NCI-H1436 (cell line): ENCODE measurements around the gene YWHAB.

Source experiments
- DNase-seq: peaks from one replicate; lab custom pipeline; 2025; lab: John Stamatoyannopoulos, UW

Gene YWHAB

DNA sequence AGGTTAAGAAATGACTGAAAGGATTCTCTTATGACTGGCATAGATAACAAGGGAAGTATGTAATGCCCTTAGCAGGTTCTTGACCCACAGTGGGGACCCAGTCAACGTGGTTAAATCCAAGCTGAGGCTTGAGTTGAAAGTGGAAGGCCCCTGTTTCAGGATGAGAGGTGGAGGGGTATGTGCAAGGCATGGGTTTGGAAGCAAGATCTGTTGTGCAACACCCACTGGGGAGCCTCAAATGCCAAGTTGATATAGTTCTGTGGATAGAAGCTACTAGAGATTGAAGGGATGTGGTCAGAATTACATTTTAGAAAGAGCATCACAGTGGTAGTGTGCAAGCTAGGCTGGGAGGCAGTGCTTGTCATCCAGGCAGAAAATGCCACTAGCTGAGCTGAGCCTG, 29.4 kb downstream of the YWHAB start:
- DNase-seq: no peak

DNA sequence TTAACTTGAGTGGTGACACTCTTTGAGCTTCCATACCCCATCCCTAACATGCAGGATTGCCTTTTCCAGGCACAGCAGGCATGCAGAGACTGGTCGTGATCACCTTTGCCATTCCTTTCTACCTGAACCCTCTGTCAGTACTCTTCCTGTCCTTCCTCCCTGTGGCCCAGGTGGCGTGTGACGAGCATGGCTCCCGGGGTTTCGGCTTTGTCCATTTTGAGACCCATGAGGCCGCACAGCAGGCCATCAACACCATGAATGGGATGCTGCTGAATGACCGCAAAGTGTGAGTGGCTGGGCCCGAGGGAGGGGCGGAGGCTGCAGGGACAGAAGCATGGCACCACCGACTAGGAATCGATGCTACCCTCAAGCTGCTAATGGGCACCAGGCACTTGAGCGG, 31.1 kb downstream of the YWHAB start:
- DNase-seq: no peak

DNA sequence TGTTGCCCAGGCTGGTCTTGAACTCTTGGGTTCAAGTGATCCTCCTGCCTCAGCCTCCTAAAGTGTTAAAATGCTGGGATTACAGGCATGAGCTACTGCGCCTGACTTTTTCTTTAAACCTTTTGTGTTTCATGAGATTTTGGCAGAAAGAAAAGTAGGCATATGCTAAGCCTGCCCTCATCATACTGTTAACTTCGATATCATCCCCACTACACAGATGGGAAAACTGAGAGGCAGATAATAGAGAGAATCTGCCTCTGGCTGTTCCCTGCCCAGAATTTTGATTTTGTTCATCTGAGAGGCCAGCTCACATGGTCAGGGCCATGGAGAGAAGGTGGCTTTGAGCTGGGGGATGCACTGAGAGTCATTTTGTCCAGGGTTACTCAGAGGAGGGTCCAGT, 31.9 kb downstream of the YWHAB start:
- no peak for DNase-seq

DNA sequence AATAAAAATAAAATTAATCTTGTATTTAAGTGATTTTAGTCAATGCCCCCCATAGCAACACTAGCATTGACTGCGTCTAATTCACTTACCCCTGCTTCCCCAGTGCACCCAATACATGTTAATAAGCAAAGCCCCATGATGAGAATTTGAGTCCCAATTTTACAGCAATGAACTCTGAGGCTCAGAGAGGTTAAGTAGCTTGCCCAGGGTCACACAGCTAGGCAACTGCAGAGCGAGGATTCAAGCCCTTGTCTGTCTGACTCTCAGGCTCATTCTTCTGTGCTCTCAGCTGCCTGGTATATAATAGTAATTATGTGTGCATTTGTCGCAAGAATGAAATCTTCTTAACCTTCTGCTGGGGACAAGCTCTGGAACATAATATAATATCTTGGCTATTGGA, 32.8 kb downstream of the YWHAB start:
- no peak for DNase-seq

DNA sequence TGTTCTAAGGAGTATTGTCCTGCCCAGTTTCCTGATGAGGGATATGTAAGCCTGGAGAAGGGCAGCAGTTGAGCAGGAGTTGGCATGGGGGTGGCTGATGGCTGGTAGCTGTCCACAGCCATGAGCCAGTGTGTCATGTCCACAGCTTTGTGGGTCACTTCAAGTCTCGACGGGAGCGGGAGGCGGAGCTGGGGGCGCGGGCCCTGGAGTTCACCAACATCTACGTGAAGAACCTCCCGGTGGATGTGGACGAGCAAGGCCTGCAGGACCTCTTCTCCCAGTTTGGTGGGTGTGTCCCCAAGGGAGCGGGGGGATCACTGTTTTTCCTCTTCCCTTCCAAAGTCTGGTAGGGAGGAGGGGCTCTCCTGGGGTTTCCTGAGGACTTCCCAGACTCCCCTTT, 33.3 kb downstream of the YWHAB start:
- DNase-seq: no peak

DNA sequence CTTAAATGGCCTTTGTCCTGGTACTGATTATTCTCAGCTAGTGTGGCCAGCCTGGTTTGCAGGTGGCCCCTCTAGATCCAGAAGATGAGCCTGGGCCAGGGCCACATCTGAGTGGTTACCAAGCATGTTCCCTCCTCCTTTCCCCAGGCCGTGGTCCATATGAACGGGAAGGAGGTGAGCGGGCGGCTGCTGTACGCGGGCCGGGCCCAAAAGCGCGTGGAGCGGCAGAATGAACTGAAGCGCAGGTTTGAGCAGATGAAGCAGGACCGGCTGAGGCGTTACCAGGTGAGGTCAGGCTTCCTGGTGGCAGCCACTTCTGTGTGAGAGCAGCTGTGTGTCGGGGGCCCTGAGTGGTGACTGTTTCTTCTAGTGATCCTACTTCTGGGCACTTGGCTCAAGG, 35.9 kb downstream of the YWHAB start:
- DNase-seq: no peak

DNA sequence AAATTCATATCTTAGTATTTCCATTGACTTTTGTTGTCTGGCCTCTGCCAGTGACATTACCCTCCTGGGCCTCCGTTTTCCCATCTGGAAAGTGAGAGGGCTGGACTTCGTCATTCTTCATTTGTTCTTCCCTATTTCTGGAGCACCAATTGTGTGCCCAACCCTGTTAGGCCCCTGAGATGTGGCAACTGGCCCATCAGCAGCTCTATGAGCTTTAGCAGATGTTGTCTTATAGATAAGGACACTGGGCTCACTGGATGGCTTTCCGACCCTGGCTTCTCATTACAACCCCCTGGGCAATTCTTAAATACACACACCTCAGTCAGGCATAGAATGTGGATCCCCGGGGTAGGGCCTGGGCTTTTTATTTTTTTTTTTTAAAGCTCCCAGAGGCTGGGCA, 39.0 kb downstream of the YWHAB start:
- DNase-seq: no peak

DNA sequence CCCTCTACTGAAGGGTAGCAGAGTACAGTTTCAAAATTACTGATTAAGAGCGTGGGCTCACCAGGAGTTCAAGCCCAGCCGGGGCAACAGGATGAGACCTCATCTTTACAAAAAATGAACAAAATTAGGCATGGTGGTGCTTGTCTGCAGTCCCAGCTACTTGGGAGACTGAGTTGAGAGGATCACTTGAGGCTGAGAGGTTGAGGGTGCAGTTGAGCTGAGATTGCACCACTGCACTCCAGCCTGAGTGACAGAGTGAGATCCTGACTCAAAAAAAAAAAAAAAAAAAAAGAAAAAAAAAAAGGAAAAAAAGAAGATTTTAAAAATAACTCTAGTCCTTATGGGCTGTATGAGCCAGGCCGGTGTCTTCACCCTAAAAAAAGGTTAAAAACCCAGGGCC, 43.1 kb downstream of the YWHAB start:
- no peak for DNase-seq

DNA sequence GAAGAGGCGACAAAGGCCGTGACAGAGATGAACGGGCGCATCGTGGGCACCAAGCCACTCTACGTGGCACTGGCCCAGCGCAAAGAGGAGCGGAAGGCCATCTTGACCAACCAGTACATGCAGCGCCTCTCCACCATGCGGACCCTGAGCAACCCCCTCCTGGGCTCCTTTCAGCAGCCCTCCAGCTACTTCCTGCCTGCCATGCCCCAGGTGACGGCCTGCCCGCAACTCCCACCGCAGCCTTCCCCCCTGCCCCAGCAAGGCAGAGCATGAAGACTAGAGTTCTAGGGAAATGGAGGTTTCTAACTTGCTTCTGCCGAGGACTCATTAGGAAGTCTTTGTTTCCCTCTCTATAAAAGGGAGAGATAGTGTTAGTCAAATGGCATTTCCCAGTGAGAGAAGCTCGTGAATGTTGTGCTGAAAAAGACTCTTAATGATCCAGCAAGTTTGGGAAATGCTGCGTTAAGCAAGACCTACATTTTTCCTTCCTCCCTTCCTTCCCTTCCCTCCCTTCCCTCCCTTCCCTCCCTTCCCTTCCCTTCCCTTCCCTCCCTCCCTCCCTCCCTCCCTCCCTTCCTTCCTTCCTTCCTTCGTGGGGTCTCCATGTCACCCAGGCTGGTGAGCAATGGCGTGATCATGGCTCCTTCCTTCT, 45.1 kb downstream of the YWHAB start:
- DNase-seq: no peak

DNA sequence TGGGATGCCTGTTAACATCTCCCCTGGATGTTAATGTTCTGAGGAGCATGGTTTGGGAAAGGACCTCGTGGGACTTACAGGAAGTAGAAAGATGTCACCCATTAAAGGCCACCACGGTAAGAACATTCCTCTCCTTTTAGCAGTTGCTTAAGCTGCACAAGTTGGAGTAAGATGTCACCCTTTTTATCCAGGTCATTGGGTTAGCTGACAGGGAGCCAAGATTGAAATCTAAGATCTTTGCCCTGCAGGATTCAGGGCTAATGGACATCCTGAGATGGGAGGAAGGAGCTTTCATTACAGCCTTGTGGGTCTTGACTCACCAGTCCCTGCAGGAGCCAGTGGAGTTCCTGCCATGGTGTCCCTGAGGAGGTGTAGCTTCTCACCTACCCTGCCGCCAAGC, 46.4 kb downstream of the YWHAB start:
- no peak for DNase-seq

DNA sequence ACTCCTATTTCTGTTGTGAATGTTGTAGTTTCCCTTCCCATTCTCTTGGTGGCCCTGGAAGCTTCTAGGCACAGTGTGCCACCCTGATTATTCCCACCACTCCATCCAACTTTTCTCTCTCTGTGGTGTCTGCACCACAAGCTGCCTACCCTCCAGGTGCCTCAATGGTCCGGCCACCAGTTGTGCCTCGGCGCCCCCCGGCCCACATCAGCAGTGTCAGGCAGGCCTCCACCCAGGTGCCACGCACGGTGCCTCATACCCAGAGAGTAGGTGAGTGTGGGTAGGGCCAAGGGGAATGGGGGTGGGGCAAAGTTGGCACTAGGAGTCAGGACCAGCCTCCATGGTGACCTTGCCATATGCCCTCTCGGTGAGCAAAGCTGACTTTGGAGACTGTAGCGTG, 47.4 kb downstream of the YWHAB start:
- DNase-seq: no peak

DNA sequence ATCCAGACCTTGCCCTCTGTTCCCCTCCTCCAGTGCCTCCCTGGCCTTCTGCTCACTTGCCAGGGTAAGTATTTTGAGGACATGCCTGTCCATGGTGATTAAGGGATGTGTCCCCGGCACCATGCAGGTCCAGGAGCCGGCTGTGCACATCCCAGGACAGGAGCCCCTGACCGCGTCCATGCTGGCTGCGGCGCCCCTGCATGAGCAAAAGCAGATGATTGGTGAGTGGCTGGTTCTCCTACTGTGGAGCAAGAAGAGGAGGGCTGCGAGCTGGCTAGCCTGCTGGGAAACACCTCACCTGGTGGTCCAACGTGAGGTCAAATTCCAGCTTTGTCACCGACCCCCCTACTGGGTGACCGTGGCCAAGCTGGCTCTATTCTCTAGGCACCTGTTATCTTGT, 51.0 kb downstream of the YWHAB start:
- no peak for DNase-seq

DNA sequence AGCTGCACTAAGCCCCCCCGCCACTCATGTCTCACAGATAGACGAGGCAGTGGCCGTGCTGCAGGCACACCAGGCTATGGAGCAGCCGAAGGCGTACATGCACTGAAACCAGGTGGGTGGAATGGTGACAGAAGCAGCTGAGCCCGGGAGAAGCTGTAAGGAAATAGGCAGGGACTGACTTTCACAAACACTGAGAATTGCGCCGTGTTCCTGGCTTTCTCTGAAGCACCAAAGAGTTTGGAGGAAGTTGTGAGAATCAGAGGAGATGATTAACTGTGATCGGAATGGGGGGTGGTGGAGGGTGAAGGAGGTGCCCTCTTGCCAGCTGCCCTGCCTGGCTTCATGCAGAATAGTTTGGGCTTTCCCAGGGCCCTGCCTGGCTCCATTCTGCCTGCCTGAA, 53.1 kb downstream of the YWHAB start:
- DNase-seq: no peak

DNA sequence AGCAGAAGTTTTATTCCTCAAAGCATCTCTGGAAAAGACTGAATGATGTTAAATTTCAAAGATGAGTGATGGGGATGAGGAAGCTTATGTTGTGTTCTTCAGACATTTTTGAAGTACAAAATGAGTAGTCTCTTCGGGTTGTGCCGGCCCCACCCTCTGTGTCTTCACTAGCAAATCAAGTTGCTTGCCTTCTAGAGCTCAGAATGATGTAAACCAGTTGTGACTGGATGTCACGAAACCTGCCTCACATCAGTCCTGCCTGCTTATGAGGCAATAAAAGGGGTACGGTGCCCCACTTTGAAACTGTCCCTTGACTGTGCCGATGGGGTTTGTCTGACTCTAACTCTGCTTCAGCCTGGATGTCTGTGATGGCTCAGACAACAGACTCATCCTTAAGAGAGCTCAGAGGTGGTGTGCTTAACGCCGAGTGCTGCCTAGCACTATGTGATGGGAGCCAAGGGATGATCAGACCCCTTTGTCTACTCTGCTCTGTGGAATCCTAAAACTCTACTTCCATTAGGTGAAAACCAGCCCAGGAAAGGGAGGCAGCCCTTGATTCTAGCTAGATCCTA, 55.7 kb downstream of the YWHAB start:
- no peak for DNase-seq

DNA sequence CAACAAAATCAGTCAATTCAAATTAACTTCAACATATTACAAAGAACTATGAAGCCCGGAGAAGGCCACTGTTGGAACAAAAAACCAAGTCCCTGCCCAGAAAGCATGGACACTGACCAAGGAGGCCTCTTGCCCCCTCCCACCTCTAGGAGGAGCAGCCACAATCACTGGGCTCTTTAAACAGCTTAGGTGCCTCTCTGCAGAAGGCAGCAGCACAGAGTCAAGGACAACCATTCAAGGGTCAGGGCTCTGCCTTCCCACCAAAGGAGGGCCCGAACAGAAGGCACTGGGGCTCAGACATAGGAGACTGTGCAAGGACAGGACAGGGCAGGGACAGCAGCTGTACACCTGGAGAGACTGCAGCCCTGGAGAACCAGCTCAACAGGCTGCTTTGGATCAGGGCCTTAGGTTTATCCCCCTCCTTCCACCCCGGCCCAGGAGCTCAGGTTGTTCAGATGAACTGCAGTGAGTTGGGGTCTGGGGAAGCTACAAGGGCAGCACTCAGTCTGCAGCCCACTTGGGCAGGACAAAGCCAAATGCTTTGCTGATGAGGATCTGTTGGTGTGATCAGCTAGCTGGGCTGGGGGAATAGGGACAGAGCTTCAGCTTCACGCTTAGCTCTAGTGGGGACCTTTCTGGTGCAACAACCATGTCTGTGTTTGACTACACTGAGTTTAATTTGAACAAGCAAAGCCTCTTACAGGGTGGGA, 56.9 kb downstream of the YWHAB start:
- DNase-seq: no peak

DNA sequence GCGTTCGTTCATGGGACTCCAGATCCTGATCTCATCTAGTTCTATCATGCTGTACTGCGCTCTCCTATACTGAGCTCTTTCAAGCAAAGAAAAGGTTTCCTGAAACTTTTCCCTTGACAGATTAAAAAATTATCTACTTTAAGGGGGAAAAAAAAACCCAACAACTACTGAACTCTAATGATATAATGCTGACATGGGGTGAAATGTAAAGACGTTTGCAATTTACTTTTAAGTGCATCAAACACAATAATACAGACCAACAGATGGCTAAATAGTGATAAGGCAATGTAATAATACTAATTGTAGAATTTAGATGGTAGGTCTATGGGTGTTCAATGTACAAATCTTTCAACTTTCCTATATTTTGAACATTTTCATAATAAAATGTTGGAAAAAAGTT, 58.3 kb downstream of the YWHAB start:
- no peak for DNase-seq

DNA sequence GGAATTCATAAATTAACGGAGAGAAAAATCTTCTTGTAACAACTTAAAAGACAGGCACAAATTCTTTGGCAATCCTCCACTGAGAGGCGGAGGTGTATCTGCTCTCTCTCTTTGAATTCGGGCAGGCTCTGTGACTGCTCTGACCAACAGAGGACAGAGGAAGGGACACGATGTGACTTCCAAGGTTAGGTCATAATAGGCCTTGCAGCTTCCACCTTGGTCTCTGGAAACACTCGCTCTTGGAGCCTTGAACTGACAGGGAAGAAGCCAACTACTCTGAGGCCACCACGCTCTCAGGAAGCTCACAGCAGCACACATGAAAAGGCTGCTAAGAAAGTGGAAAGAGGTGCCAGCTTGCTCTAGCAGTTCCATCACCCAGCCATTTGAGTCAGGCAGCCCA, 59.8 kb downstream of the YWHAB start:
- DNase-seq: no peak

DNA sequence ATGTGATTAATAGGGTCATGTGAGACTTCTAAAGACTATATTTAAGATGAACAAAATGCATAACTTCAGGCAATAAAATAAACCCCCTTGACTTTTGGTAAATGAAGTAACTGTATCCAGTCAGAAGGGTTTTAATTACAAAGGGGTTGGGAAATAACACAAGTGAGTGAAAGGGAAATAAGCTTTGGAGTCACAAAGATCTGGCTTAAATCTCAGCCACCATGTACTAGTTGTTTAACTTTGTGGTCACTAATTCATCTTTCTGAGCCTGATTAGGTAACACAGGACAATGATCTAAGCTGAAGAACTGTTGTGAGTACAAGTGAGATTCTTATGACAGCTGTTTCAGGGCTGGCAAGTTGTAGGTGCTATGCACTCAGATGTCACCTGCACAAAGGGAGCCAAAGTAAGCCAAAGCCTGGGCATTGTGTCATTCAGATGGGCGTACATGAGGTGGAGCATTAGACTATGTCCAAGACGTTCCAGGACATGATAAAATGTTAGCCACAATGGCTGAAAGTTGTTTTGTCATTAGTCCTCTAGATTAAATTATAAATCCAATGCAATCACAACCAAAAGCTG, 60.9 kb downstream of the YWHAB start:
- DNase-seq: no peak

DNA sequence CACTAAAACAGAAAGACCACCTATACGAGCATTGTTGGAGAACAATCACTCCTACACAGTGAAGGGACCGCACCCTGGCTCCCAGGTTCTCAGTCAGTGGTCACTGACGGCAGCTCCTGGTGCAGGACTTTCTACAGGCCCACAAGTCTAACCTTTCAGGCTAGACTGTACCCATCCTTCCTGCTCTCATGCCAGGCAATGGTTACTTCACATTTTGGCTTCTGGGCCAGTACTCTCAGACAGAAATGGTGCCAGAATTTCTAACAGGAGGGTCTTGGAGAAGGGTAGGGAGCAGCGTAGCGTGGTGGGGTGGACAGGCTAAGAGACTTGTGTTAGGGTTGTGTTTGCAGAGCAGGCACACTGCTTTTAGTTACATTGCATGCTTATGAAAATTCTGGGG, 62.6 kb downstream of the YWHAB start:
- DNase-seq: no peak

DNA sequence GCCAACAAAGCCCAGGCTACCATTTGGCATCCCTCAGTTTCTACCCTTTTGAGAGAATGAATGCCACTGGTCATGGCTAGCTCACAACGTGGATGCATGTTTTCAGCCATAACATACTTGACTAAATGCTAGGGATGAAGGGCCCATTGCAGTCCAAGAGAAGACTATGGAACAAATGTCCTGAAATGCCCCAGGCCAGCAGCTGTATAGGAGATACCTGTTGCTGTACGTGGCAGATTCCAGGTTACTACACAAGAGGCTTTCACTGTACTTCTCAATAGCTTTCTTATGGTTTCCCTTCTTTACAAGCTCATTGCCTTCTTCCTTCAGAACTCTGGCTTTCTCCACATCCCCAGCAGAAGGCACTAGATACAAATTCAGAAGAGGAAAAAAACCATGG, 63.0 kb downstream of the YWHAB start:
- DNase-seq: no peak

DNA sequence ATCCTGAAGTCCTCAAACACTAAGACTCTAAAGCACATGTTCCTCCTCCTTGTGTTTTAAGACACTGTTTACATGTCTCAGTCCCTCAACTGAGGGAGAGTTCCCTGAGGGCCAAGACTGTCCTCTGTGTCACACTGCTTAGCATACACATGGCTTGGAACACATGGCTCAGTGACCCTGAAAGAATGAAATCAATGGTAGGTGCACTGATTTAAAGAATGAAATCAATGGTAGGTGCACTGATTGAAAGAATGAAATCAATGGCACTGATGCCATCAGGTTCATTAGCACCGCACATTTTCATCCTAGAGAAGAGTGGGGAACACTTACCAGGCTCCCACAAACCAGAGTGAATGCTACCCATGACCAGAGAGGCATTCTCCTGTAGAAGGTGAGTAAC, 64.9 kb downstream of the YWHAB start:
- DNase-seq: no peak

DNA sequence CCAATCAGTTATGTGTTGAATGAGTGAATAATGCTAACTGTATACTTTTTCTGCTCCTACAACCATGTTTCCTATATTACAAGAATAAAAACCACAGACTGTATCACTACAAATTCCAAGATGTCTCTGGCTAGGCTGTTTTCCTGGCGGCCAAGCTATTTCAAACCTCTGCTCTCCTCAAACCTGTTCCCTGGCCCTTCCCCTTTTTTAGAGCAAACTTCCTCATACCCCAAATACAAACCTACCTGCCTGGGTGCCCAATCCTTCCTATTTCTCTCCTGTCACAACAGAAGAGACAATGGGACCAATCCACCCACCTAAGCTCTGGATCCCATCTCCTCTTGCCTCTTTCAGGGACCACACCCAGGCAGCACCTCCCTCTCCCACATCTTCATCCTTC, 67.2 kb downstream of the YWHAB start:
- DNase-seq: no peak

DNA sequence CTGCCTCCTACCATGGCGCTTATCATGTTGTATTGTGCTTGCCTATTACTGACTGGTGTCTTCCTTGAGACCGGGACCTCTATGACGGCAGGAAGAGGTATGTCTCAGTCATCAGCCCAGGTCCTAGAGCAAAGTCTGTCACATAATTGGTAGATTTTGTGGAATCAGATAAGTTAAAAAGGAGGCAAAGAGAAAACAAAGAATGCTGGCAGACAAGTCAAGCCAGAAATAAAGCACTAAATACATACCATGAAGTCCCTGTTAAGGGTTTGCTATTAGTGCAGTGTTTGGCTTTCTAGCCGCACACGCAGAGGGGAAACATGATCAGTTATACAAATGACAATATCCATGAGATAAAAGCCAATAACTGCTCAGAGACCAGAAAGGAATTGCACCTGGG, 68.7 kb downstream of the YWHAB start:
- DNase-seq: no peak

DNA sequence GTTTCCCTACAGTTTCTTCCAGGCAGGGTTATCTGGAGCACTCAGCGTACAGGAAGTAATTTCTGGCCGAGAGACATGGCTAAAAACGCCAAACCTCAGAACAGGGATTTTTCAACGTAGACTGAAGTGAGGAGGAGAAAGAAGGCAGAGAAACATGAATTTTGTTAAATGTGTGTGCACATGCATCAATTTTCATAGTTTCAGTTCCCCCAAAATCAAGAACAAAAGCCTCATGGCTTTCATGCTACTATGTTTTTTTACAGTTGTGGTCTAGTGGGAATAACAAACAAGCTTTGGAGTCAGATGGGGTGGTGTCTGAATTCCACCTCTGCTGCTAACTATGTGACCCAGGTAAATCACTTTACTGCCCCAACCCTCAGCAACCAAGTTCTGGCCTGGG, 69.8 kb downstream of the YWHAB start:
- DNase-seq: no peak
